NK-92 (cell line): ENCODE data around the gene BTBD19.

Experiments used
- DNase-seq: peaks from one replicate; lab custom pipeline; 2025; ENCODE audit not compliant: unreplicated experiment; lab: John Stamatoyannopoulos, UW

The BTBD19 gene

DNA sequence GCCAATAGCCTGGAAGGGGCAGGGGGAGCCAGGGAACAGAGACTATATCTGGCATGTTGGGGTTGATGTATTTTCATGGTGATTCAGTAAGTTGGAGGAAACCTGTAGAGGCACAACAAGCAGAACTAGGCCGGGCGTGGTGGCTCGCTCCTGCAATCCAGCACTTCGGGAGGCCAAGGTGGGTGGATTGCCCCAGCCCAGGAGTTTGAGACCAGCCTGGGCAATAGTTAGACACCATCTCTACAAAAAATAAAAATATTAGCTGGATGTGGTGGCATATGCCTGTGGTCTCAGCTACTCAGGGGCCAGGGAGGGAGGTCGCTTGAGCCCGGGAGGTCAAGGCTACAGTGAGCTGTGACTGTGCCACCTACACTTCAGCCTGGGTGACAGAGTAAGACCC, 44.9 kb downstream of the BTBD19 start:
- DNase-seq, result no peak

- no peak for DNase-seq
Measured at GRCh38 chr1:44854970-44855369, 46.6 kb downstream of the BTBD19 start.

- no peak for DNase-seq
Measured at GRCh38 chr1:44855742-44856141, 47.4 kb downstream of the BTBD19 start.

- DNase-seq, result no peak
Measured at GRCh38 chr1:44857446-44857845, 49.1 kb downstream of the BTBD19 start.

DNA sequence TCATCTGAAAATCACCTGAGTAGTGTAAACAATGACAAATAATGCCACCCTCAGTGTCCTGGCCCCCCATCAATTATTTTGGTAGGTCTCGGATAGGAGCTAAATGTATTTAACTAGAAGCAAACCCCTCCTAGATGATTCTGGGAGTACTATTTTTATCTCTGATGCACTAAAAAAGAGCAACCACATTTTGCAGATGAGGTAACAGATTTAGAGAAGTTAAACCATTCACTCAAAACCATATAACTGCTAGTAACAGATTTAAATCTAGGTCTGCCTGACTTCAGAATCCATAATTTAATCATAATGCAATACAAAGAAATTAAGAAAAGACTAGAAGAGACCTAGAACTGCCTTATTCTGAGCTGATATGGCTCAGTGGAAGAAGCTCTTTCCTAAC, 52.0 kb downstream of the BTBD19 start:
- no peak for DNase-seq

DNA sequence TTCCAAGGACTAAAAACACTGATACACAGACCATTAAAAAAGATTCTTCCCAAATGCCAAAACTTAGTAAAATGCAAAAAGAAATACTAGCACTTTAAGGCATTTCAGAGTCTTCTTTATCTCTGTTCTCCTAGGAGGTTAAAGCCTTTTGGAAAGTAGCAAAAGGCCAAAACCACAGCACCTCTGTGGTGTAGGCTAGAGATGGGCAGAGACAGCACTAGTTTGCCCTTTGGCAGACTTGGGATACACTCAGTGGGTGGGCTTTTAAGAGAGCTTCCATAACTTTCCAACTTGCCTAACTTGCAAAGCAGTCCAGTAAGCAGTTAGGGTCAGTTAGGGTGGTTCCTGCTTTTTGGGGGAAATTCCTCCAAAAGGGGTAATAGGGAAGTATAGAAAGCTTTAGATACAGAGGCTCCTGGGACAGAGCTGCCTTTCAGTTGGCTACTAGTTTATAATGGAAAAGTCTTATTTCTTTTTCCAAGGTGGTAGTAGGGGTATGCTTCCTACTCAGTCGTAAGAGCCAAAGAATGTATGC, 52.6 kb downstream of the BTBD19 start:
- no peak for DNase-seq

GRCh38 chr1:44862829-44863401, 54.6 kb downstream of the BTBD19 start:
- no peak for DNase-seq
